NCI-H460 (cell line): ENCODE results near the gene ZBTB7A. TPM values are rescaled to one million over a fixed set of nuclear protein-coding genes. Genes with fewer than 3 reads are reported as not detected.

Experiments used
- DNase-seq: peaks from one replicate; pipeline ENCODE4 v3.0.0-alpha.2; 2016; ENCODE audit warnings: low read depth; ENCODE audit errors: extremely low read depth
- total RNA-seq: library from RNA; depleted of rRNA; stranded (reverse); fragments of >200 nt; shearing (Covaris generic); gene quantifications from 2 replicates; pipeline ENCODE4 v1.2.3, GENCODE V29; 2014

ZBTB7A gene
- total RNA-seq, 1 experiment from 2014 or later = 12.2 TPM

- DNase-seq = peak; percentile 90
Observed at GRCh38 chr19:4057931-4058692, 8.6 kb downstream of the ZBTB7A start.

GRCh38 chr19:4055209-4055552, 11.5 kb downstream of the ZBTB7A start:
- DNase-seq = no peak

GRCh38 chr19:4054441-4055208, 12.1 kb downstream of the ZBTB7A start:
- no peak for DNase-seq

GRCh38 chr19:4053423-4054324, 13.0 kb downstream of the ZBTB7A start:
- no peak for DNase-seq

GRCh38 chr19:4052993-4053422, 13.7 kb downstream of the ZBTB7A start:
- DNase-seq = no peak

- DNase-seq = peak; percentile 55
Observed at GRCh38 chr19:4052114-4052992, 14.3 kb downstream of the ZBTB7A start.

- no peak for DNase-seq
Observed at GRCh38 chr19:4051175-4052101, 15.3 kb downstream of the ZBTB7A start.

GRCh38 chr19:4049432-4049831, 17.3 kb downstream of the ZBTB7A start:
- DNase-seq = no peak

GRCh38 chr19:4046946-4047683, 19.6 kb downstream of the ZBTB7A start:
- DNase-seq = no peak

- DNase-seq = no peak
Observed at GRCh38 chr19:4046362-4046691, 20.4 kb downstream of the ZBTB7A start.

GRCh38 chr19:4045597-4046361, 20.9 kb downstream of the ZBTB7A start:
- no peak for DNase-seq

- DNase-seq = no peak
Observed at GRCh38 chr19:4044990-4045465, 21.7 kb downstream of the ZBTB7A start.

GRCh38 chr19:4043966-4044715, 22.6 kb downstream of the ZBTB7A start:
- no peak for DNase-seq

- DNase-seq = no peak
Observed at GRCh38 chr19:4043401-4043800, 23.3 kb downstream of the ZBTB7A start.

- DNase-seq = no peak
Observed at GRCh38 chr19:4042731-4043082, 24.0 kb downstream of the ZBTB7A start.

- DNase-seq = no peak
Observed at GRCh38 chr19:4042064-4042730, 24.5 kb downstream of the ZBTB7A start.
